ENCODE data around the gene ZNF366.

Gene ZNF366

GRCh38 chr5:72519111-72519510 lies 11.9 kb upstream of the ZNF366 start:
- DNase-seq (ENCODE audit: extremely low read depth in 1 of 2, low read depth in 1 of 2): no peak

- no peak for DNase-seq (ENCODE audit: extremely low read depth in 1 of 2, low read depth in 1 of 2)
Measured at GRCh38 chr5:72518001-72518683, 10.9 kb upstream of the ZNF366 start.

- no peak for DNase-seq (ENCODE audit: extremely low read depth in 1 of 2, low read depth in 1 of 2)
Measured at GRCh38 chr5:72516916-72517315, 9.7 kb upstream of the ZNF366 start.

GRCh38 chr5:72515211-72515610 lies 8.0 kb upstream of the ZNF366 start:
- DNase-seq (ENCODE audit: extremely low read depth in 1 of 2, low read depth in 1 of 2): no peak

GRCh38 chr5:72512593-72512860 lies 5.3 kb upstream of the ZNF366 start:
- DNase-seq (ENCODE audit: extremely low read depth in 1 of 2, low read depth in 1 of 2): no peak

- DNase-seq (ENCODE audit: extremely low read depth in 1 of 2, low read depth in 1 of 2): no peak
Measured at GRCh38 chr5:72511774-72512592, 4.8 kb upstream of the ZNF366 start.

- DNase-seq (ENCODE audit: extremely low read depth in 1 of 2, low read depth in 1 of 2): no peak
Measured at GRCh38 chr5:72511366-72511765, 4.2 kb upstream of the ZNF366 start.

- DNase-seq (ENCODE audit: extremely low read depth in 1 of 2, low read depth in 1 of 2): no peak
Measured at GRCh38 chr5:72510610-72511181, 3.5 kb upstream of the ZNF366 start.

GRCh38 chr5:72509401-72509800 lies 2.2 kb upstream of the ZNF366 start:
- DNase-seq (ENCODE audit: extremely low read depth in 1 of 2, low read depth in 1 of 2): no peak

- no peak for DNase-seq (ENCODE audit: extremely low read depth in 1 of 2, low read depth in 1 of 2)
Measured at GRCh38 chr5:72508241-72509170, 1.3 kb upstream of the ZNF366 start.

GRCh38 chr5:72507907-72508238 lies 663 bp upstream of the ZNF366 start:
- no peak for DNase-seq (ENCODE audit: extremely low read depth in 1 of 2, low read depth in 1 of 2)

GRCh38 chr5:72506158-72506549 lies 1.1 kb downstream of the ZNF366 start:
- no peak for DNase-seq (ENCODE audit: extremely low read depth in 1 of 2, low read depth in 1 of 2)

- no peak for DNase-seq (ENCODE audit: extremely low read depth in 1 of 2, low read depth in 1 of 2)
Measured at GRCh38 chr5:72505539-72506157, 1.6 kb downstream of the ZNF366 start.

GRCh38 chr5:72505016-72505415 lies 2.2 kb downstream of the ZNF366 start:
- DNase-seq (ENCODE audit: extremely low read depth in 1 of 2, low read depth in 1 of 2): no peak

- DNase-seq (ENCODE audit: extremely low read depth in 1 of 2, low read depth in 1 of 2): no peak
Measured at GRCh38 chr5:72503888-72504491, 3.2 kb downstream of the ZNF366 start.

GRCh38 chr5:72501488-72501887 lies 5.7 kb downstream of the ZNF366 start:
- no peak for DNase-seq (ENCODE audit: extremely low read depth in 1 of 2, low read depth in 1 of 2)

- DNase-seq (ENCODE audit: extremely low read depth in 1 of 2, low read depth in 1 of 2): no peak
Measured at GRCh38 chr5:72499730-72500129, 7.5 kb downstream of the ZNF366 start.

GRCh38 chr5:72499090-72499489 lies 8.1 kb downstream of the ZNF366 start:
- DNase-seq (ENCODE audit: extremely low read depth in 1 of 2, low read depth in 1 of 2): no peak

GRCh38 chr5:72498284-72498683 lies 8.9 kb downstream of the ZNF366 start:
- no peak for DNase-seq (ENCODE audit: extremely low read depth in 1 of 2, low read depth in 1 of 2)

- no peak for DNase-seq (ENCODE audit: extremely low read depth in 1 of 2, low read depth in 1 of 2)
Measured at GRCh38 chr5:72497823-72498222, 9.4 kb downstream of the ZNF366 start.

GRCh38 chr5:72495410-72495809 lies 11.8 kb downstream of the ZNF366 start:
- no peak for DNase-seq (ENCODE audit: extremely low read depth in 1 of 2, low read depth in 1 of 2)
